Fibroblast of lung (primary cell): ENCODE results near the gene NQO1. TPM values are rescaled to one million over a fixed set of nuclear protein-coding genes. Genes with fewer than 3 reads are reported as not detected.
"Not testable (repeated sequence)": the region's sequence is repeated elsewhere in the genome, so short reads cannot be mapped to it uniquely, and the experiment has no call there.

Experiments
- DNase-seq, 2 donors: peaks; one replicate each; pipeline versions ENCODE4 v3.0.0 to v3.0.0-alpha.2; 2010; ENCODE audit warnings: low read depth in 2 of 2
- H2AFZ ChIP-seq: 2 replicates; pipeline ENCODE4 v1.5.1; 2012; ENCODE audit warnings: low read length, control low read depth, inconsistent platforms
- H3K27ac ChIP-seq: 2 replicates; pipeline ENCODE4 v1.5.1; 2011; ENCODE audit warnings: low read length, control low read depth; ENCODE audit not compliant: insufficient read depth
- H3K27me3 ChIP-seq: 2 replicates; pipeline ENCODE4 v1.5.1; 2011; ENCODE audit warnings: mild to moderate bottlenecking, low read length; ENCODE audit not compliant: control insufficient read depth, insufficient read depth
- H3K36me3 ChIP-seq: 2 replicates; pipeline ENCODE4 v1.5.1; 2011; ENCODE audit warnings: low read length; ENCODE audit not compliant: control insufficient read depth, insufficient read depth
- H3K4me1 ChIP-seq: 2 replicates; pipeline ENCODE4 v1.5.1; 2011; ENCODE audit warnings: low read length; ENCODE audit not compliant: control insufficient read depth, insufficient read depth; ENCODE audit errors: extremely low read depth
- H3K4me2 ChIP-seq: 2 replicates; pipeline ENCODE4 v1.5.1; 2011; ENCODE audit warnings: low read length, control low read depth; ENCODE audit not compliant: insufficient read depth; ENCODE audit errors: extremely low read depth
- H3K4me3 ChIP-seq, 4 experiments: fragments of 200-600 bp in 1 of 4; sonication (generic) in 1 of 4; replicated peaks in 1 of 4; 2 replicates each; pipeline ENCODE4 v1.5.1; 2011 to 2016; ENCODE audit warnings: low read length in 4 of 4, low read depth in 3 of 4, mild to moderate bottlenecking in 3 of 4, control low read depth in 2 of 4, inconsistent platforms in 1 of 4, mixed read lengths in 1 of 4; ENCODE audit not compliant: insufficient read depth in 1 of 4; ENCODE audit errors: control extremely low read depth in 1 of 4
- H3K79me2 ChIP-seq: 2 replicates; pipeline ENCODE4 v1.5.1; 2012; ENCODE audit warnings: mild to moderate bottlenecking, low read length, inconsistent platforms; ENCODE audit not compliant: control insufficient read depth, insufficient read depth
- H3K9ac ChIP-seq: 2 replicates; pipeline ENCODE4 v1.5.1; 2011; ENCODE audit warnings: mild to moderate bottlenecking, low read length, control low read depth; ENCODE audit not compliant: insufficient read depth
- H3K9me3 ChIP-seq: 2 replicates; pipeline ENCODE4 v1.5.1; 2012; ENCODE audit warnings: low read depth, low read length; ENCODE audit not compliant: control insufficient read depth, insufficient read depth
- H4K20me1 ChIP-seq: 2 replicates; pipeline ENCODE4 v1.5.1; 2011; ENCODE audit warnings: low read length; ENCODE audit not compliant: control insufficient read depth, insufficient read depth; ENCODE audit errors: extremely low read depth
- CTCF ChIP-seq, 2 donors: IDR thresholded peaks in 1 of 2; conservative IDR thresholded peaks in 1 of 2; 1 replicate in 1 of 2; 2 replicates in 1 of 2; pipeline ENCODE4 v1.5.1; 2011 to 2012; ENCODE audit warnings: low read length in 2 of 2, control low read depth in 1 of 2, inconsistent platforms in 1 of 2, low read depth in 1 of 2, mild to moderate bottlenecking in 1 of 2
- EZH2 ChIP-seq: IDR thresholded peaks from 2 replicates; pipeline ENCODE4 v1.5.1; 2012; ENCODE audit warnings: low read length, control low read depth, mild to moderate bottlenecking; ENCODE audit errors: missing control alignments
- polyA plus RNA-seq, 2 donors: library from polyadenylated mRNA; depleted of rRNA in 1 of 2; stranded (reverse) in 1 of 2; unstranded in 1 of 2; fragments of >200 nt; gene quantifications; 2 replicates each; pipeline ENCODE4 v1.2.1, GENCODE V29; 2011 to 2012; ENCODE audit warnings: missing spikeins in 1 of 2
- total RNA-seq: library from RNA; depleted of rRNA; stranded (reverse); fragments of >200 nt; gene quantifications from 2 replicates; pipeline ENCODE4 v1.2.1, GENCODE V29; 2014

NQO1 gene
- total and polyA plus RNA-seq, 2 donors (not counting 1 experiment from before 2014, with no cell fraction given), result 583 to 779 TPM

GRCh38 chr16:69761983-69762813 is 35.8 kb upstream of the NQO1 start, which contains the start of gene WWP2:
TSS of gene WWP2 (plus strand) at chr16:69762332. CDS start at chr16:69787011, 24,679 bp downstream.
- Histone ChIP-seq H3K4me3 (peak within 1 kb of the TSS; percentile 71 to 95 (median 94)), H3K79me2 (peaks cover 7% of the 10 kb centered on the region), H3K4me1 (peaks cover 2% of the 10 kb centered on the region), H4K20me1 (no peaks in the 10 kb centered on the region), H3K36me3 (no peaks in the 10 kb centered on the region), H3K9ac (peak within 1 kb of the TSS; percentile 82), H3K9me3 (no peaks in the 10 kb centered on the region), H2AFZ (peak within 1 kb of the TSS; percentile 98), H3K27ac (peak within 1 kb of the TSS; percentile 80), H3K27me3 (no peaks in the 10 kb centered on the region), H3K4me2 (peak within 1 kb of the TSS; percentile 88)
- peak; percentile 56 to 61 for DNase-seq
- TF ChIP-seq EZH2 (no peak), CTCF (conservative IDR thresholded peaks at IDR 0.05 in 1 of 2, IDR thresholded peaks at IDR 0.05 in 1 of 2; ENCODE audit: low read depth in 1 of 2, low read length in 2 of 2) (no peak)

- H3K4me1 ChIP-seq, H2AFZ ChIP-seq, DNase-seq, H3K27me3 ChIP-seq, H4K20me1 ChIP-seq, H3K27ac ChIP-seq, H3K36me3 ChIP-seq, H3K9ac ChIP-seq, H3K4me2 ChIP-seq, H3K9me3 ChIP-seq, H3K4me3 ChIP-seq: not testable (repeated sequence)
- peaks cover 23% of the 10 kb centered on the region for H3K79me2 ChIP-seq
Observed at GRCh38 chr16:69757375-69757774, 31.0 kb upstream of the NQO1 start.

GRCh38 chr16:69756705-69757104 is 30.3 kb upstream of the NQO1 start:
- H3K4me1 ChIP-seq, result peaks cover 6% of the 10 kb centered on the region

More at GRCh38 chr16:69756705-69757104, 30.3 kb upstream of the NQO1 start:
- H3K9me3 ChIP-seq, result no peaks in the 10 kb centered on the region
- peaks cover 28% of the 10 kb centered on the region for H3K79me2 ChIP-seq
- H4K20me1 ChIP-seq, result no peaks in the 10 kb centered on the region
- H2AFZ ChIP-seq, result no peak overlapping the region
- H3K4me3 ChIP-seq, result no peak overlapping the region
- DNase-seq, result no peak
- TF ChIP-seq CTCF (conservative IDR thresholded peaks at IDR 0.05 in 1 of 2, IDR thresholded peaks at IDR 0.05 in 1 of 2; ENCODE audit: low read depth in 1 of 2, low read length in 2 of 2) (no peak), EZH2 (no peak)
- H3K4me2 ChIP-seq, result no peak overlapping the region
- H3K27me3 ChIP-seq, result no peaks in the 10 kb centered on the region
- no peaks in the 10 kb centered on the region for H3K36me3 ChIP-seq
- no peak overlapping the region for H3K9ac ChIP-seq
- H3K27ac ChIP-seq, result no peak overlapping the region
